Measurements from ENCODE around the gene PTPN14.

DNA sequence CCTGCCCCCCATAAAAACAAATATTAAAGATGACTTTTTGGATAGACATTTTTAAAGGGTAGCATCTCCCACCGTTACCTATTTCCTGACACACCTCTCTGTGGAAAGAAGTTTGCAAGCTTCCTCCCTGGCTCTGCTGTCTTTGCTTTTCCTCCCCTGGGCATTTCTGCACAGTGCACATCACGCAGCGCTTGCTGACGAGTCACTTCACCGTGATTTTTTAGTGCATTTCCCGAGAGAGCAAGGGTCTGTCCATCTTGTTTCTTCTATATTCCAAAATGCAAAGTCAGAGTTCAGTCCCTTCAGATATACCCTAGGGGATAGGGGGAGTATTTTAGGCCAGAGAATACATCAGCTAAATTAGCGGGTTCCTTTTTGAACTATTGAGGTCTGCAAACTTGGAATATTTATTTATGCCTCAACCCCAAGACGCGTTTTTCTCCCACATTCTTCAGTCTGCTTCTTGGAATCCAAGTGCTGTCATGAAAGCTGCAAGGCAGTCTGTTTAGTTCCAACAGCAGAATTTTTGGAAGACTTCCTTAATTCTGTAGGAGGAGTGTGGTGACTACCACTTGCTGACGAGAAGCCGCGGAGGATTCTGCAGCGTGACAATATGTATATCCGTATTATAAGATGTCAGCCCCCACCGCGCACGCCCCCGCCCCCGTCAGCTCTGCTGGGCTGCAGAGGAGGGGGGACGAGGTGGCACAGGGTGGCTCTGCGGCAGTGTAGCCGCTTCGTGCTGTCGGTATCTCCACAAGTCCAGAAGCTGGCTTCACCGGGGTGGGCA, 248.1 kb downstream of the PTPN14 start:
- TF ChIP-seq NFE2L1 (CRISPR knock-in tag; IDR thresholded peaks at IDR 0.05) (no peak), ETV6 (CRISPR knock-in tag; IDR thresholded peaks at IDR 0.05) (no peak), ZNF232 (CRISPR knock-in tag; IDR thresholded peaks at IDR 0.05) (no peak), ELF4 (CRISPR knock-in tag; IDR thresholded peaks at IDR 0.05; ENCODE audit: low read depth) (no peak), CREB1 (CRISPR knock-in tag; IDR thresholded peaks at IDR 0.05) (no peak), CREM (CRISPR knock-in tag; IDR thresholded peaks at IDR 0.05) (no peak), ZNF416 (CRISPR knock-in tag; IDR thresholded peaks at IDR 0.05) (no peak), SMAD3 (CRISPR knock-in tag; IDR thresholded peaks at IDR 0.05; ENCODE audit: borderline replicate concordance) (no peak), CBFB (CRISPR knock-in tag; IDR thresholded peaks at IDR 0.05; ENCODE audit: low read depth) (no peak)
- TF ChIP-seq, protein P1, sequence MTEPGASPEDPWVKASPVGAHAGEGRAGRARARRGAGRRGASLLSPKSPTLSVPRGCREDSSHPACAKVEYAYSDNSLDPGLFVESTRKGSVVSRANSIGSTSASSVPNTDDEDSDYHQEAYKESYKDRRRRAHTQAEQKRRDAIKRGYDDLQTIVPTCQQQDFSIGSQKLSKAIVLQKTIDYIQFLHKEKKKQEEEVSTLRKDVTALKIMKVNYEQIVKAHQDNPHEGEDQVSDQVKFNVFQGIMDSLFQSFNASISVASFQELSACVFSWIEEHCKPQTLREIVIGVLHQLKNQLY (CRISPR knock-in tag; IDR thresholded peaks at IDR 0.05): no peak
- TF ChIP-seq, protein P2, sequence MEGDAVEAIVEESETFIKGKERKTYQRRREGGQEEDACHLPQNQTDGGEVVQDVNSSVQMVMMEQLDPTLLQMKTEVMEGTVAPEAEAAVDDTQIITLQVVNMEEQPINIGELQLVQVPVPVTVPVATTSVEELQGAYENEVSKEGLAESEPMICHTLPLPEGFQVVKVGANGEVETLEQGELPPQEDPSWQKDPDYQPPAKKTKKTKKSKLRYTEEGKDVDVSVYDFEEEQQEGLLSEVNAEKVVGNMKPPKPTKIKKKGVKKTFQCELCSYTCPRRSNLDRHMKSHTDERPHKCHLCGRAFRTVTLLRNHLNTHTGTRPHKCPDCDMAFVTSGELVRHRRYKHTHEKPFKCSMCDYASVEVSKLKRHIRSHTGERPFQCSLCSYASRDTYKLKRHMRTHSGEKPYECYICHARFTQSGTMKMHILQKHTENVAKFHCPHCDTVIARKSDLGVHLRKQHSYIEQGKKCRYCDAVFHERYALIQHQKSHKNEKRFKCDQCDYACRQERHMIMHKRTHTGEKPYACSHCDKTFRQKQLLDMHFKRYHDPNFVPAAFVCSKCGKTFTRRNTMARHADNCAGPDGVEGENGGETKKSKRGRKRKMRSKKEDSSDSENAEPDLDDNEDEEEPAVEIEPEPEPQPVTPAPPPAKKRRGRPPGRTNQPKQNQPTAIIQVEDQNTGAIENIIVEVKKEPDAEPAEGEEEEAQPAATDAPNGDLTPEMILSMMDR (IDR thresholded peaks at IDR 0.05): no peak
- TF ChIP-seq, protein P3, sequence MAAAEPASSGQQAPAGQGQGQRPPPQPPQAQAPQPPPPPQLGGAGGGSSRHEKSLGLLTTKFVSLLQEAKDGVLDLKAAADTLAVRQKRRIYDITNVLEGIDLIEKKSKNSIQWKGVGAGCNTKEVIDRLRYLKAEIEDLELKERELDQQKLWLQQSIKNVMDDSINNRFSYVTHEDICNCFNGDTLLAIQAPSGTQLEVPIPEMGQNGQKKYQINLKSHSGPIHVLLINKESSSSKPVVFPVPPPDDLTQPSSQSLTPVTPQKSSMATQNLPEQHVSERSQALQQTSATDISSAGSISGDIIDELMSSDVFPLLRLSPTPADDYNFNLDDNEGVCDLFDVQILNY (CRISPR knock-in tag; IDR thresholded peaks at IDR 0.05): no peak
- TF ChIP-seq, protein P4, sequence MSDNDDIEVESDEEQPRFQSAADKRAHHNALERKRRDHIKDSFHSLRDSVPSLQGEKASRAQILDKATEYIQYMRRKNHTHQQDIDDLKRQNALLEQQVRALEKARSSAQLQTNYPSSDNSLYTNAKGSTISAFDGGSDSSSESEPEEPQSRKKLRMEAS (CRISPR knock-in tag; IDR thresholded peaks at IDR 0.05): no peak
- TF ChIP-seq, protein P5, sequence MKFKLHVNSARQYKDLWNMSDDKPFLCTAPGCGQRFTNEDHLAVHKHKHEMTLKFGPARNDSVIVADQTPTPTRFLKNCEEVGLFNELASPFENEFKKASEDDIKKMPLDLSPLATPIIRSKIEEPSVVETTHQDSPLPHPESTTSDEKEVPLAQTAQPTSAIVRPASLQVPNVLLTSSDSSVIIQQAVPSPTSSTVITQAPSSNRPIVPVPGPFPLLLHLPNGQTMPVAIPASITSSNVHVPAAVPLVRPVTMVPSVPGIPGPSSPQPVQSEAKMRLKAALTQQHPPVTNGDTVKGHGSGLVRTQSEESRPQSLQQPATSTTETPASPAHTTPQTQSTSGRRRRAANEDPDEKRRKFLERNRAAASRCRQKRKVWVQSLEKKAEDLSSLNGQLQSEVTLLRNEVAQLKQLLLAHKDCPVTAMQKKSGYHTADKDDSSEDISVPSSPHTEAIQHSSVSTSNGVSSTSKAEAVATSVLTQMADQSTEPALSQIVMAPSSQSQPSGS (CRISPR knock-in tag; IDR thresholded peaks at IDR 0.05; ENCODE audit: borderline replicate concordance, low read depth): no peak
